Urinary bladder (tissue), 2 donors: Measurements from ENCODE around the gene C15orf40. TPM values are rescaled to one million over a fixed set of nuclear protein-coding genes. Genes with fewer than 3 reads are reported as not detected.

Experiments used
- polyA plus RNA-seq: library from polyadenylated mRNA; stranded (reverse); fragments of 200-250 nt; gene quantifications from one replicate; pipeline ENCODE4 v1.2.3, GENCODE V29; 2013
- total RNA-seq: library from RNA; depleted of rRNA; stranded (reverse); fragments of >200 nt; gene quantifications from one replicate; pipeline ENCODE4 v1.2.3, GENCODE V29; 2014
- donor health status: healthy.

The C15orf40 gene
- total and polyA plus RNA-seq, 2 donors, result 15.7 to 17.2 TPM

Other genes starting within 250 kb of the C15orf40 start
- gene FSD2, start 205.6 kb downstream of the C15orf40 start, total RNA-seq, result 1.2 TPM
- not detected for gene FSD2, start 205.6 kb downstream of the C15orf40 start, polyA plus RNA-seq
- gene WHAMM, start 202.0 kb downstream of the C15orf40 start, total RNA-seq, result 5.2 TPM
- 6.9 TPM for gene WHAMM, start 202.0 kb downstream of the C15orf40 start, polyA plus RNA-seq
- gene HOMER2, start 58.9 kb downstream of the C15orf40 start, total RNA-seq, result 8.9 TPM
- gene HOMER2, start 58.9 kb downstream of the C15orf40 start, polyA plus RNA-seq, result 1.2 TPM
- gene RAMAC, start 25.4 kb downstream of the C15orf40 start, total RNA-seq, result 38.9 TPM
- 22.1 TPM for gene RAMAC, start 25.4 kb downstream of the C15orf40 start, polyA plus RNA-seq
- 102 TPM for gene BTBD1, start 55.6 kb upstream of the C15orf40 start, total RNA-seq
- gene BTBD1, start 55.6 kb upstream of the C15orf40 start, polyA plus RNA-seq, result 42.3 TPM
- gene TM6SF1, start 96.0 kb upstream of the C15orf40 start, total RNA-seq, result 5.7 TPM
- 3.7 TPM for gene TM6SF1, start 96.0 kb upstream of the C15orf40 start, polyA plus RNA-seq
- gene HDGFL3, start 196.2 kb upstream of the C15orf40 start, total RNA-seq, result 42.9 TPM
- gene HDGFL3, start 196.2 kb upstream of the C15orf40 start, polyA plus RNA-seq, result 34.1 TPM